Thymus (tissue), 11 donors: ENCODE results near the gene TMEM132D. TPM values are rescaled to one million over a fixed set of nuclear protein-coding genes. Genes with fewer than 3 reads are reported as not detected.

Experiments used
- DNase-seq, 9 donors: peaks; one replicate each; pipeline ENCODE4 v3.0.0-alpha.2; 2013; ENCODE audit warnings: low spot score in 9 of 9, low read depth in 6 of 9, missing footprints in 1 of 9
- H3K27ac ChIP-seq, 2 donors: one replicate each; pipeline ENCODE4 v1.5.1; 2013; ENCODE audit warnings: control low read depth in 1 of 2, low read depth in 1 of 2, low read length in 1 of 2, mild to moderate bottlenecking in 1 of 2, moderate library complexity in 1 of 2
- H3K27me3 ChIP-seq, 2 donors: one replicate each; pipeline ENCODE4 v1.5.1; 2013; ENCODE audit warnings: low read length in 1 of 2; ENCODE audit not compliant: control insufficient read depth in 2 of 2, insufficient read depth in 1 of 2
- H3K36me3 ChIP-seq, 2 donors: one replicate each; pipeline ENCODE4 v1.5.1; 2013; ENCODE audit warnings: low read length in 1 of 2, mild to moderate bottlenecking in 1 of 2, moderate library complexity in 1 of 2; ENCODE audit not compliant: control insufficient read depth in 2 of 2, insufficient read depth in 2 of 2
- H3K4me1 ChIP-seq, 2 donors: one replicate each; pipeline ENCODE4 v1.5.1; 2013; ENCODE audit warnings: low read length in 2 of 2; ENCODE audit not compliant: control insufficient read depth in 2 of 2, insufficient read depth in 2 of 2
- H3K4me3 ChIP-seq, 2 donors: one replicate each; pipeline ENCODE4 v1.5.1; 2013; ENCODE audit warnings: low read length in 2 of 2, control low read depth in 1 of 2, mild to moderate bottlenecking in 1 of 2
- H3K9me3 ChIP-seq, 2 donors: one replicate each; pipeline ENCODE4 v1.5.1; 2013; ENCODE audit warnings: low read length in 1 of 2, mild to moderate bottlenecking in 1 of 2; ENCODE audit not compliant: control insufficient read depth in 2 of 2, insufficient read depth in 1 of 2
- WGBS: extraction: QIAGEN DNeasy Blood & Tissue Kit; methylation state at CpG from one replicate; pipeline ENCODE4 v1.1.7; 2013; 5-methylcytosine and 5-hydroxymethylcytosine counted together
- polyA plus RNA-seq: library from polyadenylated mRNA; stranded (reverse); fragments of 200-250 nt; gene quantifications from one replicate; pipeline ENCODE4 v1.2.3, GENCODE V29; 2013
- total RNA-seq: library from RNA; stranded (reverse); fragments of 120-200 nt; gene quantifications from one replicate; pipeline ENCODE4 v1.2.4, GENCODE V29; 2013
- donor health status: healthy.

The TMEM132D gene
- total and polyA plus RNA-seq, 2 donors = 0.02 TPM; not detected in 1

GRCh38 chr12:129304529-129304928 is 599.3 kb downstream of the TMEM132D start:
- DNase-seq = no peak
- no peak overlapping the region for H3K4me3 ChIP-seq
- no peaks in the 10 kb centered on the region for H3K36me3 ChIP-seq
- no peaks in the 10 kb centered on the region for H3K27me3 ChIP-seq
- no peaks in the 10 kb centered on the region for H3K4me1 ChIP-seq
- peaks cover 0 to 11% of the 10 kb centered on the region in 2 donors for H3K9me3 ChIP-seq
- 97% methylated on average over 7 of the region's 7 CpGs for WGBS
- H3K27ac ChIP-seq = no peak overlapping the region

- no peak overlapping the region for H3K4me3 ChIP-seq
- no peaks in the 10 kb centered on the region for H3K4me1 ChIP-seq
- H3K36me3 ChIP-seq = no peaks in the 10 kb centered on the region
- WGBS = 95% methylated on average over 8 of the region's 8 CpGs
- H3K27ac ChIP-seq = no peak overlapping the region
- DNase-seq = no peak
- no peaks in the 10 kb centered on the region for H3K27me3 ChIP-seq
- peaks cover 0 to 11% of the 10 kb centered on the region in 2 donors for H3K9me3 ChIP-seq
These were observed 603.8 kb downstream of the TMEM132D start for GRCh38 chr12:129300011-129300410.

- Histone ChIP-seq H3K9me3 (peaks cover 0 to 11% of the 10 kb centered on the region in 2 donors), H3K36me3 (no peaks in the 10 kb centered on the region), H3K27me3 (no peaks in the 10 kb centered on the region), H3K27ac (no peak overlapping the region), H3K4me1 (no peaks in the 10 kb centered on the region), H3K4me3 (no peak overlapping the region)
- WGBS = 90% methylated on average over 5 of the region's 5 CpGs
- no peak for DNase-seq
These were observed 604.9 kb downstream of the TMEM132D start for GRCh38 chr12:129298921-129299320.

- Histone ChIP-seq H3K27ac (no peak overlapping the region), H3K4me1 (no peaks in the 10 kb centered on the region), H3K27me3 (no peaks in the 10 kb centered on the region), H3K9me3 (no peaks in the 10 kb centered on the region), H3K36me3 (no peaks in the 10 kb centered on the region), H3K4me3 (no peak overlapping the region)
- DNase-seq = no peak
These were observed 607.2 kb downstream of the TMEM132D start for GRCh38 chr12:129296671-129297070.

GRCh38 chr12:129294868-129295267 is 609.0 kb downstream of the TMEM132D start:
- Histone ChIP-seq H3K36me3 (no peaks in the 10 kb centered on the region), H3K27me3 (no peaks in the 10 kb centered on the region), H3K27ac (no peak overlapping the region), H3K9me3 (no peaks in the 10 kb centered on the region), H3K4me3 (no peak overlapping the region), H3K4me1 (no peaks in the 10 kb centered on the region)
- DNase-seq = no peak
- 97% methylated on average over 7 of the region's 7 CpGs for WGBS

GRCh38 chr12:129279771-129280170 is 624.1 kb downstream of the TMEM132D start:
- H3K27ac ChIP-seq = no peak overlapping the region
- H3K4me3 ChIP-seq = no peak overlapping the region
- no peak for DNase-seq
- no peaks in the 10 kb centered on the region for H3K27me3 ChIP-seq
- 95% methylated on average over 5 of the region's 5 CpGs for WGBS
- peaks cover 0 to 10% of the 10 kb centered on the region in 2 donors for H3K9me3 ChIP-seq
- no peaks in the 10 kb centered on the region for H3K4me1 ChIP-seq
- H3K36me3 ChIP-seq = no peaks in the 10 kb centered on the region

- Histone ChIP-seq H3K27ac (no peak overlapping the region), H3K27me3 (no peaks in the 10 kb centered on the region), H3K4me3 (no peak overlapping the region), H3K4me1 (no peaks in the 10 kb centered on the region), H3K36me3 (no peaks in the 10 kb centered on the region), H3K9me3 (peaks cover 0 to 7% of the 10 kb centered on the region in 2 donors)
- DNase-seq = no peak
- 28% methylated on average over 9 of the region's 9 CpGs for WGBS
These were observed 627.3 kb downstream of the TMEM132D start for GRCh38 chr12:129276361-129277060.

- no peaks in the 10 kb centered on the region for H3K36me3 ChIP-seq
- no peak overlapping the region for H3K27ac ChIP-seq
- H3K4me1 ChIP-seq = no peaks in the 10 kb centered on the region
- no peaks in the 10 kb centered on the region for H3K27me3 ChIP-seq
- DNase-seq = no peak
- no peak overlapping the region for H3K4me3 ChIP-seq
- peaks cover 2 to 8% of the 10 kb centered on the region in 2 donors for H3K9me3 ChIP-seq
- WGBS = 88% methylated on average over 16 of the region's 16 CpGs
These were observed 633.9 kb downstream of the TMEM132D start for GRCh38 chr12:129269756-129270495.

- no peaks in the 10 kb centered on the region for H3K9me3 ChIP-seq
These were observed 645.0 kb downstream of the TMEM132D start for GRCh38 chr12:129258781-129259318.

More at GRCh38 chr12:129258781-129259318, 645.0 kb downstream of the TMEM132D start:
- no peaks in the 10 kb centered on the region for H3K27me3 ChIP-seq
- H3K27ac ChIP-seq = no peak overlapping the region
- H3K4me3 ChIP-seq = no peak overlapping the region
- H3K4me1 ChIP-seq = no peaks in the 10 kb centered on the region
- 83% methylated on average over 5 of the region's 5 CpGs for WGBS
- DNase-seq = no peak
- H3K36me3 ChIP-seq = no peaks in the 10 kb centered on the region
